Stimulated activated CD8-positive, alpha-beta memory T cell treated with anti-CD3 and anti-CD28 coated beads, Interleukin-7, amount 100 ng/mL, for 48 hours (primary cell): ENCODE results near the gene NEDD1.

ENCODE experiments used
- DNase-seq, 2 donors: peaks; one replicate each; pipeline ENCODE4 v3.0.0-alpha.2; 2020; ENCODE audit warnings: low read depth in 1 of 2; ENCODE audit errors: extremely low read depth in 1 of 2

Gene NEDD1

GRCh38 chr12:96906849-96907670, at the start of gene NEDD1:
Gene NEDD1 (plus strand): TSS chr12:96907257. CDS start chr12:96909760, 2,503 bp downstream.
- peak; percentile 68 to 72 for DNase-seq

- no peak for DNase-seq
These were observed 48.9 kb upstream of the NEDD1 start for GRCh38 chr12:96858162-96858561.

- no peak for DNase-seq
These were observed 45.4 kb upstream of the NEDD1 start for GRCh38 chr12:96861656-96862055.

GRCh38 chr12:96862326-96862725, 44.7 kb upstream of the NEDD1 start:
- no peak for DNase-seq

- DNase-seq = no peak
These were observed 42.7 kb upstream of the NEDD1 start for GRCh38 chr12:96864335-96864734.

GRCh38 chr12:96866801-96867590, 40.1 kb upstream of the NEDD1 start:
- no peak for DNase-seq

- no peak for DNase-seq
These were observed 36.1 kb upstream of the NEDD1 start for GRCh38 chr12:96870946-96871345.

- DNase-seq = no peak
These were observed 34.1 kb upstream of the NEDD1 start for GRCh38 chr12:96872961-96873360.

- no peak for DNase-seq
These were observed 32.8 kb upstream of the NEDD1 start for GRCh38 chr12:96874211-96874610.

- DNase-seq = no peak
These were observed 30.1 kb upstream of the NEDD1 start for GRCh38 chr12:96876966-96877365.

- no peak for DNase-seq
These were observed 28.4 kb upstream of the NEDD1 start for GRCh38 chr12:96878704-96879103.

GRCh38 chr12:96879301-96879700, 27.8 kb upstream of the NEDD1 start:
- no peak for DNase-seq

- no peak for DNase-seq
These were observed 26.8 kb upstream of the NEDD1 start for GRCh38 chr12:96880220-96880619.

GRCh38 chr12:96881608-96882007, 25.4 kb upstream of the NEDD1 start:
- DNase-seq = no peak

- no peak for DNase-seq
These were observed 24.2 kb upstream of the NEDD1 start for GRCh38 chr12:96882862-96883261.

GRCh38 chr12:96883571-96883970, 23.5 kb upstream of the NEDD1 start:
- no peak for DNase-seq

GRCh38 chr12:96886998-96887677, 19.9 kb upstream of the NEDD1 start:
- DNase-seq = no peak

GRCh38 chr12:96889273-96889933, 17.7 kb upstream of the NEDD1 start:
- no peak for DNase-seq

GRCh38 chr12:96890331-96890730, 16.7 kb upstream of the NEDD1 start:
- no peak for DNase-seq

GRCh38 chr12:96892104-96892503, 15.0 kb upstream of the NEDD1 start:
- no peak for DNase-seq

GRCh38 chr12:96897421-96897820, 9.6 kb upstream of the NEDD1 start:
- no peak for DNase-seq
